HG03066 (cell line): ENCODE results near the gene TNNC2.

ENCODE experiments used
- ATAC-seq: cut with Tn5 transposase; IDR thresholded peaks from one replicate; pipeline ENCODE4 v1.9.1; 2021; ENCODE audit warnings: low read depth; ENCODE audit not compliant: unreplicated experiment

The TNNC2 gene

DNA sequence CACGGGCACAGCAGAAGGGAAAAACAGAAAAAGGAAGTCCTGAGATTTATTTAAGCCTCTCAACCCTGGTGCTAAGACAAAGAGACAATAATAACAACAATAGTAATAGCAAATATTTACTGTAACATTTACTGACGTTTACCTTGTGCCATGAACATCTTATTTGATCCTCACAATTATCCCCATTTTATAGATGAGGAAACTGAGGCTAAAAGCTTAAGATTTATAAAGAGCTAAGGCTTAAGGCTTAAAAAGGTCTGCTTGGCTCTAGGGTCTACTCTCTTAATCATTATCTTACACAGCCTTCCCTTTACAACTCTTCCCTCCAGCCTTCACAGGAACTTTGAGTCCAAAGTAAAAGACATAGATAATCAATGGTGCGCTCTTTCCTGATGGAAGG is 38.8 kb downstream of the TNNC2 start:
- ATAC-seq: no peak

GRCh38 chr20:45783656-45784294 is 43.3 kb downstream of the TNNC2 start:
- ATAC-seq: no peak

DNA sequence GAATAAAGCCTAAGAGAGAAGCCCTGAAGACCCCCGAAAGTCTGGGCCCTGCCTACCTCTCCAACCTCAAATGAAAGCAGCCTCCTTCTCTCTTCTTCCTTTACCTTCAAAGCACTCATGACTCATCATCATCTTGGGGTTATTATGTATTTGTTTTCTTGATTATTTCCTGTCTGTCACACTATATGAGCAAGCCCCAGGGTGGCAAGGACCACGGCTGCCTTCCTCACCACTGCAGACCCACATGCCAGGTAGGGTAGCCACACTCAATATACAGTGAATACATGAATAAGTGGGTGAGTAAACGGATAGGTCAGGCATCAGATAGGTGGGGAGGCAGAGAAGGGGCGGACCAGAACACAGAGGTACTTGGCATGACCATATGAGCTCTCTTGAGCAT is 44.2 kb downstream of the TNNC2 start:
- no peak for ATAC-seq

- ATAC-seq: no peak
Measured at GRCh38 chr20:45781391-45781931, 45.7 kb downstream of the TNNC2 start.

GRCh38 chr20:45780159-45780558 is 47.0 kb downstream of the TNNC2 start:
- ATAC-seq: no peak

GRCh38 chr20:45779011-45779915 is 47.8 kb downstream of the TNNC2 start:
- no peak for ATAC-seq

DNA sequence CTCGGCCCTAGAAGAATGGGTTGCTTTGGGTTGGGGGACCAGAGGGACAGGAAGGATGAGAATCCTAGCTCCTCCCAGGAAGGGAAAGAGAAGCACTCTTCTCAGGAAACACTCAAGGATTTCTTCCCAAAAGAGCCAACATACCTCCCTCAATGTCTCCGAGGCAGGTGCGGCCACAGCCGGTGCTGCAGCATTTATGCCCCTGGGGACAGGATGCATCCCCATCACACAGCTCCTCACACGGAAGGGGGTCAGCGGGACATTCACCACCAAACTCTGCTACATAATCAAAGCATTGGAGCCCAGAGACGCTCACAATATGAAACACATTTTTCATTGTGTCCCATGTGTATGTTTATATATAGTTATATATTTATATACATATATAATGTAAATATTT is 50.2 kb downstream of the TNNC2 start:
- ATAC-seq: no peak

DNA sequence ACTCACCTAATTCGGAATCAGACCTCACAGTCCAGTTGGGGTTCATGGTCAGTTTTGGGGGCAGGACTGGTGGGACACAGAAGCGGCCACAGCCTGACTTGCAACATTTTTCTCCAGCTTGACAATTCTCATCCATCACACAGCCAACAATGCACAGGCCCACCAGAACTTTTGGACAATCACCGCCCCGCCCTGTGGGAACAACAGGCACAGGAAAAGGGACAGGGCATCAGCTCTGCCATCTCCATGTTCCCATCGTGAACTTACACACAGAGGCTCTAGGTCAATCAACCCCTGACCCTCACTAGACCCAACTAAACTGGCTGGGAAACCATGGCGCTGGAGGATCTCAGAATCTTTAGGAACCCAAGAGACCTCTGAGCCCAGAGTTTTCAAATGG is 51.7 kb downstream of the TNNC2 start:
- ATAC-seq: no peak

DNA sequence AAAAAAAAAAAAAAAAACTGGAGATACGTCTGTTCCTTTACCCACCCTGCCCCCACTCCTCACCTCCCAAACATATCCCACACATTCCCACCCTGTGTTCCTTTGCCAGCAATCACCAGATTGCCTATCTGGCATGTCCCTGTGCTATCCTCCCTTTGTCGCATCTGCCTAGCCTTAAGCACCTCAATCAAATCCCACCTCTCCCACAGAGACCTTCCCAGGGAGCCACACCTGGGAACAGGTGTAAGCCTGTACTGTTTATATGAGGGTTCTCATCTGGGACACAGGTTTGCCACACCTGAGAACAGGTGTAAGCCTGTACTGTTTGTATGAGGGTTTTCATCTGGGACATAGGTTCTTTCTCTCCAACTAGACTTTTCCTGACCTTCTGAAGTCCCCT is 52.2 kb downstream of the TNNC2 start:
- no peak for ATAC-seq
